A673 (cell line): ENCODE data around the gene DSTYK. TPM values are rescaled to one million over a fixed set of nuclear protein-coding genes. Genes with fewer than 3 reads are reported as not detected.

Experiments used
- BruUV-seq: library from RNA; stranded (reverse); fragments of 400-500 nt; replicated peaks from 2 replicates; lab custom pipeline; 2021; lab: Mats Ljungman, UMichigan
- CTCF ChIA-PET: fragments of 300-600 bp; sonication (Branson Sonifier 250); formaldehyde crosslinking; loops from one replicate; lab custom pipeline; 2022; ENCODE audit warnings: antibody characterized with exemption; lab: Charles Lee
- POLR2A ChIA-PET: fragments of 300-600 bp; sonication (Branson Sonifier 250); formaldehyde crosslinking; loops from one replicate; lab custom pipeline; 2022; ENCODE audit warnings: antibody characterized with exemption; ENCODE audit not compliant: low non-redundant PET; lab: Charles Lee
- DNase-seq: peaks from one replicate; pipeline ENCODE4 v3.0.0-alpha.2; 2015; ENCODE audit warnings: low spot score
- H3K27ac ChIP-seq: fragments of 200-600 bp; sonication (generic); 2 replicates; pipeline ENCODE4 v1.5.1; 2016; ENCODE audit warnings: mixed run types, low read depth, mild to moderate bottlenecking, mixed read lengths, antibody characterized with exemption, low read length; ENCODE audit not compliant: poor library complexity, severe bottlenecking
- H3K27me3 ChIP-seq: fragments of 200-600 bp; sonication (generic); replicated peaks from 2 replicates; pipeline ENCODE4 v1.6.1; 2017; ENCODE audit warnings: mixed run types, low read depth, mild to moderate bottlenecking, mixed read lengths, antibody characterized with exemption, low read length; ENCODE audit not compliant: insufficient read depth, poor library complexity
- H3K36me3 ChIP-seq: fragments of 200-600 bp; sonication (generic); 2 replicates; pipeline ENCODE4 v1.6.1; 2016; ENCODE audit warnings: mixed run types, mild to moderate bottlenecking, mixed read lengths, antibody characterized with exemption, low read length; ENCODE audit not compliant: insufficient read depth, poor library complexity, severe bottlenecking
- H3K4me1 ChIP-seq: fragments of 200-600 bp; sonication (generic); 2 replicates; pipeline ENCODE4 v1.6.1; 2017; ENCODE audit warnings: mixed run types, mild to moderate bottlenecking, mixed read lengths, antibody characterized with exemption, low read length; ENCODE audit not compliant: insufficient read depth, poor library complexity, severe bottlenecking
- H3K4me3 ChIP-seq: fragments of 200-600 bp; sonication (generic); 2 replicates; pipeline ENCODE4 v1.5.1; 2016; ENCODE audit warnings: low read depth, mixed run types, mild to moderate bottlenecking, mixed read lengths, low read length; ENCODE audit not compliant: poor library complexity, severe bottlenecking
- H3K9me3 ChIP-seq: fragments of 200-600 bp; sonication (generic); 2 replicates; pipeline ENCODE4 v1.6.1; 2016; ENCODE audit warnings: mixed run types, low read depth, mild to moderate bottlenecking, mixed read lengths, antibody characterized with exemption, low read length; ENCODE audit not compliant: poor library complexity, severe bottlenecking
- CTCF ChIP-seq: fragments of 300-800, 200-600 bp; sonication (generic); conservative IDR thresholded peaks from 2 replicates; pipeline ENCODE4 v1.5.1; 2017; ENCODE audit warnings: low read depth, mild to moderate bottlenecking, antibody characterized with exemption, low read length, moderate library complexity, mixed read lengths
- EZH2 ChIP-seq: fragments of 200-600 bp; sonication (generic); IDR thresholded peaks from 2 replicates; pipeline ENCODE4 v1.6.1; 2017; ENCODE audit warnings: borderline replicate concordance, low read depth, mild to moderate bottlenecking, mixed read lengths, antibody characterized with exemption, low read length; ENCODE audit not compliant: poor library complexity, severe bottlenecking
- intact Hi-C: fragments of 100-400 bp; cut with micrococcal nuclease; formaldehyde crosslinking; loops from one replicate; pipeline ENCODE4 v1.10.0; 2022; ENCODE audit not compliant: unreplicated experiment
- total RNA-seq: library from RNA; stranded (reverse); gene quantifications from 2 replicates; pipeline ENCODE4 v1.2.3, GENCODE V29; 2021

DSTYK gene
- total RNA-seq, 1 experiment from 2014 or later, result 7.1 TPM

GRCh38 chr1:205258719-205259118 lies 47.2 kb upstream of the DSTYK start:
- Histone ChIP-seq H3K27ac (no peak overlapping the region), H3K4me1 (peaks cover 15% of the 10 kb centered on the region), H3K36me3 (no peaks in the 10 kb centered on the region), H3K27me3 (no peaks in the 10 kb centered on the region), H3K4me3 (no peak overlapping the region), H3K9me3 (no peaks in the 10 kb centered on the region)
- ChIA-PET CTCF (no interaction called here), POLR2A (interaction anchor here (0.6 kb wide), 1 partner anchor 257 kb away, joined by 4 read pairs; no protein-coding TSS in a partner anchor)
- TF ChIP-seq CTCF (no peak), EZH2 (no peak)
- intact Hi-C loops, result loop anchor here (5.0 kb wide), 3 partner anchors 136 to 451 kb away; partner anchors contain the start of gene RBBP5
- DNase-seq, result no peak
- BruUV-seq, result no TSS peak

GRCh38 chr1:205258261-205258691 lies 46.8 kb upstream of the DSTYK start:
- intact Hi-C loops, result loop anchor here (5.0 kb wide), 3 partner anchors 136 to 451 kb away; partner anchors contain the start of gene RBBP5
- no TSS peak for BruUV-seq
- ChIA-PET POLR2A (no interaction called here), CTCF (no interaction called here)
- Histone ChIP-seq H3K4me1 (peaks cover 15% of the 10 kb centered on the region), H3K27me3 (no peaks in the 10 kb centered on the region), H3K9me3 (no peaks in the 10 kb centered on the region), H3K27ac (no peak overlapping the region), H3K4me3 (no peak overlapping the region), H3K36me3 (no peaks in the 10 kb centered on the region)
- DNase-seq, result no peak
- TF ChIP-seq EZH2, result no peak
- no peak for TF ChIP-seq CTCF

- H3K9me3 ChIP-seq, result no peaks in the 10 kb centered on the region
- POLR2A ChIA-PET, result no interaction called here
- no peak overlapping the region for H3K4me3 ChIP-seq
- H3K36me3 ChIP-seq, result no peaks in the 10 kb centered on the region
- DNase-seq, result no peak
- intact Hi-C loops, result loop anchor here (5.0 kb wide), 3 partner anchors 135 to 450 kb away; partner anchors contain the start of gene RBBP5
- no peaks in the 10 kb centered on the region for H3K27me3 ChIP-seq
- CTCF ChIA-PET, result no interaction called here
- H3K27ac ChIP-seq, result no peak overlapping the region
- no TSS peak for BruUV-seq
- peaks cover 15% of the 10 kb centered on the region for H3K4me1 ChIP-seq
- TF ChIP-seq CTCF, result no peak
- no peak for TF ChIP-seq EZH2
Measured at GRCh38 chr1:205257735-205258134, 46.2 kb upstream of the DSTYK start.
